OCI-LY3 (cell line): ENCODE measurements around the gene ZNF300.
"Not testable (repeated sequence)": the region's sequence is repeated elsewhere in the genome, so short reads cannot be mapped to it uniquely, and the experiment has no call there.

Experiments
- H2AFZ ChIP-seq: fragments of 200-600, 300-600 bp; shearing (Covaris generic); 2 replicates; pipeline ENCODE4 v1.6.0; 2014; ENCODE audit warnings: antibody characterized with exemption, low read depth, low read length
- H3K27ac ChIP-seq: fragments of 200-600, 300-600 bp; sonication (generic); 2 replicates; pipeline ENCODE4 v1.5.1; 2014; ENCODE audit warnings: mild to moderate bottlenecking, low read length, moderate library complexity, mixed read lengths
- H3K27me3 ChIP-seq: fragments of 200-600, 300-600 bp; sonication (generic); 2 replicates; pipeline ENCODE4 v1.6.1; 2014; ENCODE audit warnings: low read depth, low read length, mixed read lengths
- H3K36me3 ChIP-seq: fragments of 200-600, 300-600 bp; sonication (generic); replicated peaks from 2 replicates; pipeline ENCODE3; 2014; ENCODE audit warnings: low read depth, low read length, mixed read lengths
- H3K4me1 ChIP-seq: fragments of 300-600, 200-600 bp; sonication (generic); 2 replicates; pipeline ENCODE4 v1.6.1; 2014; ENCODE audit warnings: low read length, mixed read lengths
- H3K4me2 ChIP-seq: fragments of 200-600, 300-600 bp; sonication (generic); 2 replicates; pipeline ENCODE4 v1.6.1; 2014; ENCODE audit warnings: low read length, mixed read lengths
- H3K4me3 ChIP-seq: fragments of 300-600, 200-600 bp; sonication (generic); 2 replicates; pipeline ENCODE4 v1.5.1; 2014; ENCODE audit warnings: antibody characterized with exemption, mild to moderate bottlenecking, low read length, moderate library complexity
- H3K79me2 ChIP-seq: fragments of 300-600, 200-600 bp; shearing (Covaris generic); 2 replicates; pipeline ENCODE4 v1.6.1; 2014; ENCODE audit warnings: mild to moderate bottlenecking, low read length, mixed read lengths
- H3K9ac ChIP-seq: fragments of 300-600, 200-600 bp; shearing (Covaris generic); 2 replicates; pipeline ENCODE4 v1.6.0; 2014; ENCODE audit warnings: mild to moderate bottlenecking, low read length, moderate library complexity
- H3K9me3 ChIP-seq: fragments of 200-600, 300-600 bp; shearing (Covaris generic); 2 replicates; pipeline ENCODE4 v1.6.1; 2014; ENCODE audit warnings: low read length, mixed read lengths; ENCODE audit not compliant: insufficient read depth
- H4K20me1 ChIP-seq: fragments of 200-600, 300-600 bp; sonication (generic); 2 replicates; pipeline ENCODE4 v1.6.1; 2016; ENCODE audit warnings: low read length, mixed read lengths; ENCODE audit not compliant: insufficient read depth
- CTCF ChIP-seq: fragments of 200-600, 300-600 bp; sonication (generic); IDR thresholded peaks from 2 replicates; pipeline ENCODE4 v1.5.1; 2014; ENCODE audit warnings: antibody characterized with exemption, low read length, low read depth
- EZH2phosphoT487 ChIP-seq: fragments of 200-600 bp; shearing (Covaris generic); IDR thresholded peaks from 2 replicates; pipeline ENCODE4 v1.6.1; 2018; ENCODE audit warnings: antibody characterized with exemption, mixed run types, low read depth

ZNF300 gene

GRCh38 chr5:150848271-150848670, 56.5 kb downstream of the ZNF300 start:
- no peak overlapping the region for H2AFZ ChIP-seq
- no peaks in the 10 kb centered on the region for H3K27me3 ChIP-seq
- TF ChIP-seq EZH2phosphoT487 = no peak
- TF ChIP-seq CTCF = no peak
- no peaks in the 10 kb centered on the region for H3K9me3 ChIP-seq
- H4K20me1 ChIP-seq = no peaks in the 10 kb centered on the region
- no peak overlapping the region for H3K27ac ChIP-seq
- H3K4me3 ChIP-seq = no peak overlapping the region
- H3K36me3 ChIP-seq = no peaks in the 10 kb centered on the region
- peaks cover 4% of the 10 kb centered on the region; the same call in 1 of the 2 replicates for H3K4me1 ChIP-seq
- no peak overlapping the region for H3K4me2 ChIP-seq
- H3K9ac ChIP-seq = no peak overlapping the region
- H3K79me2 ChIP-seq = no peaks in the 10 kb centered on the region

- Histone ChIP-seq H3K9me3 (no peaks in the 10 kb centered on the region), H4K20me1 (no peaks in the 10 kb centered on the region), H3K36me3 (no peaks in the 10 kb centered on the region), H3K4me3 (no peak overlapping the region), H2AFZ (no peak overlapping the region), H3K79me2 (no peaks in the 10 kb centered on the region), H3K27me3 (no peaks in the 10 kb centered on the region), H3K4me1 (peaks cover 3% of the 10 kb centered on the region; the same call in 1 of the 2 replicates), H3K4me2 (no peak overlapping the region), H3K9ac (no peak overlapping the region), H3K27ac (no peak overlapping the region)
- TF ChIP-seq CTCF (no peak), EZH2phosphoT487 (no peak)
Measured at GRCh38 chr5:150847334-150847695, 57.5 kb downstream of the ZNF300 start.

- Histone ChIP-seq H3K79me2 (no peaks in the 10 kb centered on the region), H3K27me3 (no peaks in the 10 kb centered on the region), H3K9me3 (no peaks in the 10 kb centered on the region), H3K27ac (no peak overlapping the region), H3K4me3 (no peak overlapping the region), H4K20me1 (no peaks in the 10 kb centered on the region), H2AFZ (peak overlapping the region; percentile 60; the same call in 1 of the 2 replicates), H3K4me2 (peak overlapping the region; percentile 41), H3K9ac (no peak overlapping the region), H3K36me3 (no peaks in the 10 kb centered on the region), H3K4me1 (peaks cover 3% of the 10 kb centered on the region; the same call in 1 of the 2 replicates)
- peak; percentile 71 for TF ChIP-seq CTCF
- TF ChIP-seq EZH2phosphoT487 = no peak
Measured at GRCh38 chr5:150846654-150847333, 58.0 kb downstream of the ZNF300 start.

GRCh38 chr5:150846308-150846653, 58.5 kb downstream of the ZNF300 start, which contains the start of gene IRGM:
Gene IRGM (plus strand): TSS chr5:150846521. CDS start chr5:150848124, 1,603 bp downstream.
- Histone ChIP-seq H2AFZ (peak within 1 kb of the TSS; percentile 60; the same call in 1 of the 2 replicates), H3K4me2 (peak within 1 kb of the TSS; percentile 41)
- H3K9me3 ChIP-seq, H3K4me3 ChIP-seq, H3K79me2 ChIP-seq, H3K9ac ChIP-seq, H4K20me1 ChIP-seq, H3K36me3 ChIP-seq, H3K4me1 ChIP-seq, H3K27me3 ChIP-seq, H3K27ac ChIP-seq: not testable (repeated sequence)

- H3K27ac ChIP-seq, H2AFZ ChIP-seq, H4K20me1 ChIP-seq, H3K27me3 ChIP-seq, H3K4me3 ChIP-seq, H3K36me3 ChIP-seq, H3K9me3 ChIP-seq, H3K79me2 ChIP-seq, H3K9ac ChIP-seq, H3K4me2 ChIP-seq, H3K4me1 ChIP-seq: not testable (repeated sequence)
Measured at GRCh38 chr5:150845185-150845859, 59.5 kb downstream of the ZNF300 start.
